Omental fat pad (tissue), 4 donors: ENCODE data around the gene CCDC28A. TPM values are rescaled to one million over a fixed set of nuclear protein-coding genes. Genes with fewer than 3 reads are reported as not detected.

ENCODE experiments used
- ATAC-seq: fragments of 150-250 bp; one replicate; pipeline ENCODE4 v1.9.1; 2016; ENCODE audit warnings: mild to moderate bottlenecking, moderate library complexity; ENCODE audit not compliant: low FRiP score
- DNase-seq: peaks from one replicate; pipeline ENCODE4 v3.0.0-alpha.2; 2019; ENCODE audit warnings: low spot score
- CTCF ChIP-seq, 3 donors: fragments of 450-650 bp; IDR thresholded peaks; one replicate each; pipeline ENCODE4 v1.5.1; 2016 to 2017; ENCODE audit warnings: antibody characterized with exemption in 3 of 3, mild to moderate bottlenecking in 3 of 3, moderate library complexity in 2 of 3
- total RNA-seq, 4 donors: library from RNA; depleted of rRNA; stranded (reverse); fragments of >200 nt; gene quantifications; one replicate each; pipeline ENCODE4 v1.1.0, GENCODE V29; 2016

The CCDC28A gene
- total RNA-seq, 4 donors from 2014 or later: 10.1 to 25.7 (median 12.8) TPM

GRCh38 chr6:138815797-138816528 lies 42.4 kb downstream of the CCDC28A start:
- DNase-seq (no peak), ATAC-seq (peak; percentile 57)
- TF ChIP-seq CTCF (IDR thresholded peaks at IDR 0.05): peak in 2 of 3 donors; percentile 39 to 56

DNA sequence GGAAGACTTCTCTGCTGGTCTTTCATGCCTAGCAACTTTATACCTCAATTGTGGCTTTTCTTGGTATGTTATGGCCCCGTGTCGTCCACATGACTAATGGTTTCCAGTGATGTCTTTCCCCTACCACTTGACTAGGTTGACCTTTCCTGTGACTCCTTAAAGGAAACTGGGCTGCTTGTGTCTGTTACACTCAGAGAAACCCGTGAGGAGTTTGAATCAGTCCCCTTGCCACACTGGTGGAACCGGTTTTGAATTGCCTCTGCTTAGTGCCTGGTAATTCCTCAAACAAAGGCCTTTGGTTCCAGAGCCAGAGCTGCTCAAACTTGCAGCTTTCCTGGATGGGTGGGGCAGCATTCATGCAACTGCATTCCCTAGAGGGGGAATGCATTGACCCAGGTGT lies 44.2 kb downstream of the CCDC28A start:
- no peak for ATAC-seq

DNA sequence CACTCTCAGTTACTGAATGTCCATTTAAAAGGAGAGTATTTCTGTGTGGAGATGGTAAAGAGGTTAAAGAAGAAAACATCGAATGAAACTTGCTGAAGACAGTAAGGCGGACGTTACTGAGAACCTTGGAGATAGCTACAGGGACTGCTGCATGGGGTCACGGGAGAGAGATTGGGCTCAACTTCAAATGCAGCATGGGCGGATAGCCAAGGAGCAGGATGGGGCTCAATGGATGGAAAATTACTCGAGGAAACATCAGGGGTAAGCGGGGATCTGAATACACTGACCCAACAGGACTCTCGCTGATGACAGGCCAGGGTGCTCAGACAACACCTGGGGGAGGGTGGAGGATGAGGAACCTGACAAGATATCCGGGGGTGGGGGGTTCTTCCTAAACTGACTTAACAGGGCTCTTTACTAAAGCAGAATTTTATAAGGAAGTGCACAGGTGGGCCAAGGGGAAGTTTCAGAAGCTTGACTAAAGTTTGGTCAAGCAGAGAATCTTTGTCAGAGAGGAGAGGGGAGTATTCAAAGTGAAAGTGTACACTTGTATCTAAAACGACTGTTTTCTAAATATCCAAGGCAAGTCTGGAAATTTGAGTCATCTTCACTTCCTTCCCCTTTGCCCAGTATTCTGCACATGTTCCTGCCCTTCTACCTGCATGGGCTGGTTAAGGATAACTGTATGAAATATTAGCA lies 45.1 kb downstream of the CCDC28A start:
- DNase-seq (no peak), ATAC-seq (no peak)
- TF ChIP-seq CTCF (IDR thresholded peaks at IDR 0.05): no peak

More for the DNA sequence above, 44.2 kb downstream of the CCDC28A start:
- no peak for DNase-seq
- no peak for TF ChIP-seq CTCF (IDR thresholded peaks at IDR 0.05)

GRCh38 chr6:138821519-138821918 lies 48.0 kb downstream of the CCDC28A start:
- TF ChIP-seq CTCF (IDR thresholded peaks at IDR 0.05): no peak
- no peak for DNase-seq
- ATAC-seq: no peak

GRCh38 chr6:138824482-138825144 lies 51.0 kb downstream of the CCDC28A start:
- no peak for ATAC-seq
- no peak for DNase-seq
- TF ChIP-seq CTCF (IDR thresholded peaks at IDR 0.05): no peak

GRCh38 chr6:138830248-138830647 lies 56.7 kb downstream of the CCDC28A start:
- no peak for ATAC-seq
- no peak for DNase-seq
- no peak for TF ChIP-seq CTCF (IDR thresholded peaks at IDR 0.05)
